Psoas muscle (tissue), 8 donors: ENCODE data around the gene PRKCA. TPM values are rescaled to one million over a fixed set of nuclear protein-coding genes. Genes with fewer than 3 reads are reported as not detected.

Source experiments
- ATAC-seq, 4 donors: fragments of 200-7000 bp; cut with Tn5 transposase; one replicate each; pipeline ENCODE4 v1.9.1; 2020; ENCODE audit warnings: moderate library complexity in 3 of 4, mild to moderate bottlenecking in 2 of 4
- DNase-seq, 2 donors: peaks; one replicate each; pipeline ENCODE4 v3.0.0-alpha.2; 2020
- H3K27ac ChIP-seq: fragments of 200-600 bp; one replicate; pipeline ENCODE4 v1.8.0; 2022
- H3K27me3 ChIP-seq, 3 donors: fragments of 200-600 bp in 1 of 3; one replicate each; pipeline versions ENCODE4 v1.6.1 to v1.8.0; 2013 to 2022; ENCODE audit warnings: low read length in 2 of 3, mild to moderate bottlenecking in 2 of 3, moderate library complexity in 1 of 3; ENCODE audit not compliant: insufficient read depth in 3 of 3
- H3K36me3 ChIP-seq, 2 donors: fragments of 200-600 bp in 1 of 2; one replicate each; pipeline versions ENCODE4 v1.6.1 to v1.8.0; 2013 to 2022; ENCODE audit warnings: low read depth in 1 of 2, mild to moderate bottlenecking in 1 of 2, moderate library complexity in 1 of 2; ENCODE audit not compliant: insufficient read depth in 1 of 2
- H3K4me1 ChIP-seq: fragments of 200-600 bp; one replicate; pipeline ENCODE4 v1.8.0; 2022
- H3K4me3 ChIP-seq: fragments of 200-600 bp; one replicate; pipeline ENCODE4 v1.8.0; 2022; ENCODE audit warnings: mild to moderate bottlenecking
- H3K9me3 ChIP-seq: fragments of 200-600 bp; one replicate; pipeline ENCODE4 v1.8.0; 2022
- WGBS, 3 donors: extraction: QIAGEN DNeasy Blood & Tissue Kit; methylation state at CpG; one replicate each; pipeline versions ENCODE4 v1.1.6 to v1.1.7; 2013; 5-methylcytosine and 5-hydroxymethylcytosine counted together
- intact Hi-C, 2 donors: fragments of 100-400 bp; cut with DNase I; formaldehyde crosslinking; loops; one replicate each; pipeline versions ENCODE4 v1.11.0 to v1.14.2; 2022
- polyA plus RNA-seq, 3 donors: library from polyadenylated mRNA; stranded (reverse); fragments of 200-250 nt; gene quantifications; one replicate each; pipeline ENCODE4 v1.2.3, GENCODE V29; 2013
- total RNA-seq, 4 donors: library from RNA; stranded (reverse); fragmentation: NEBNext Ultra II Directional in 2 of 4; extraction: Animal tissue kit (Norgen Biotek cat#: 25700) in 2 of 4; gene quantifications; one replicate each; pipeline versions ENCODE4 v1.2.1 to v1.2.4, GENCODE V29; 2021 to 2023
- TF ChIP-seq, protein P1 (sequence below): fragments of 200-600 bp; IDR thresholded peaks from one replicate; pipeline ENCODE4 v1.8.0; 2022; ENCODE audit warnings: antibody characterized with exemption
- donor health status: healthy with polysubstance abuse.
- donor health status: DM: no; HTN: no; CAD: no; lungs with moderate emphysema.
- donor health status: Bipolar disorder and iron deficiency.
- donor health status: healthy.
- donor health status: DM: yes; HTN: yes; CAD: no.
- donor health status: DM: no; HTN: no; CAD: no.
- donor health status: DM: no; HTN: no; CAD: no.
- donor health status: DM: yes; HTN: yes; CAD: no.

The PRKCA gene
- total and polyA plus RNA-seq, 7 donors: 0.35 to 15.5 (median 8.2) TPM

DNA sequence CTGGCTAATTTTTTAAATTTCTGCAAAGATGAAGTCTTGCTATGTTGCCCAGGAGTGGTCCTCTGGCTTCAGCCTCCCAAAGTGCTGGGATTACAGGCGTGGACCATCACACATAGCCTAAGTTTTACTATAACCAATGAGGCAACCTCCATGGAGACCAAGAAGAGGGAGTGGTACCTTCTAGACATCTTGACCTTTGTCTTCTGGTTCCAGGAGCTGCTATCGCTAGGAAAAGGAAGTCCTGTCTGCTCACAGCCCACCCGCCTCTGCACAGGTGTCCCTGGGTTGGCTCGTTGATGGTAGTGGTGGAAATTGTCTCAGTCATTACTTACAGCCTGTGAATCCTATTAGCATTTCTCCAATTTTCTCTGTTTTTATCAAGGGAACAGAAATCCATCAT, 169.7 kb downstream of the PRKCA start:
- WGBS, 3 donors: 77 to 88% (median 86%) methylated on average over 4 of the region's 4 CpGs

DNA sequence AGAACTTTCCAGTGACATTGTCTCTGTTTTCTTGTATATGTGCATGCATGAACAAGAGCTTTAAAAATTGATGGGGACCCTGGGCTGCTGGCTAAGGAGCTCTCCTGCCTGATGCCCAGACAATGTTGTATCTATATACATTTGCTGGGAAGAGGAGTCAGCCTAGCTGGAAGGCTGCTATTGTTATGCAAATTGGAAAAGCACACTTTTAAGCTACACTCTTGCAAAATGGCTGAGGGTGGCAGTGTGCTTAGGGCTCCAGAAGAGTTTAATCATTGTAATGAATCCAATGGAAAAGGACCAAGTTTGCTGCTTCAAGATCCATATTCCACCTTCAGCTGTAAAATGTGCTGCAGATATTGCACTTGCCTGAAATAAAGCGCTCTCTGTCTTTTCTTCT, 171.8 kb downstream of the PRKCA start:
- H3K4me1 ChIP-seq: no peaks in the 10 kb centered on the region
- intact Hi-C loops: no loop called here
- peaks cover 0 to 4% (median 0%) of the 10 kb centered on the region in 3 donors for H3K27me3 ChIP-seq
- DNase-seq: no peak
- no peaks in the 10 kb centered on the region for H3K36me3 ChIP-seq
- H3K9me3 ChIP-seq: no peaks in the 10 kb centered on the region
- WGBS, 3 donors: 97 to 100% (median 100%) methylated on average over 1 of the region's 1 CpG
- H3K4me3 ChIP-seq: no peak overlapping the region
- no peak for ATAC-seq
- TF ChIP-seq, protein P1, sequence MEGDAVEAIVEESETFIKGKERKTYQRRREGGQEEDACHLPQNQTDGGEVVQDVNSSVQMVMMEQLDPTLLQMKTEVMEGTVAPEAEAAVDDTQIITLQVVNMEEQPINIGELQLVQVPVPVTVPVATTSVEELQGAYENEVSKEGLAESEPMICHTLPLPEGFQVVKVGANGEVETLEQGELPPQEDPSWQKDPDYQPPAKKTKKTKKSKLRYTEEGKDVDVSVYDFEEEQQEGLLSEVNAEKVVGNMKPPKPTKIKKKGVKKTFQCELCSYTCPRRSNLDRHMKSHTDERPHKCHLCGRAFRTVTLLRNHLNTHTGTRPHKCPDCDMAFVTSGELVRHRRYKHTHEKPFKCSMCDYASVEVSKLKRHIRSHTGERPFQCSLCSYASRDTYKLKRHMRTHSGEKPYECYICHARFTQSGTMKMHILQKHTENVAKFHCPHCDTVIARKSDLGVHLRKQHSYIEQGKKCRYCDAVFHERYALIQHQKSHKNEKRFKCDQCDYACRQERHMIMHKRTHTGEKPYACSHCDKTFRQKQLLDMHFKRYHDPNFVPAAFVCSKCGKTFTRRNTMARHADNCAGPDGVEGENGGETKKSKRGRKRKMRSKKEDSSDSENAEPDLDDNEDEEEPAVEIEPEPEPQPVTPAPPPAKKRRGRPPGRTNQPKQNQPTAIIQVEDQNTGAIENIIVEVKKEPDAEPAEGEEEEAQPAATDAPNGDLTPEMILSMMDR: no peak
- no peak overlapping the region for H3K27ac ChIP-seq

More for the DNA sequence above, 169.7 kb downstream of the PRKCA start:
- intact Hi-C loops: no loop called here
- Histone ChIP-seq H3K27me3 (peaks cover 0 to 4% (median 0%) of the 10 kb centered on the region in 3 donors), H3K27ac (no peak overlapping the region), H3K9me3 (no peaks in the 10 kb centered on the region), H3K4me1 (peaks cover 7% of the 10 kb centered on the region), H3K36me3 (no peaks in the 10 kb centered on the region), H3K4me3 (no peak overlapping the region)
- ATAC-seq (no peak), DNase-seq (no peak)
- TF ChIP-seq, protein P1: no peak

DNA sequence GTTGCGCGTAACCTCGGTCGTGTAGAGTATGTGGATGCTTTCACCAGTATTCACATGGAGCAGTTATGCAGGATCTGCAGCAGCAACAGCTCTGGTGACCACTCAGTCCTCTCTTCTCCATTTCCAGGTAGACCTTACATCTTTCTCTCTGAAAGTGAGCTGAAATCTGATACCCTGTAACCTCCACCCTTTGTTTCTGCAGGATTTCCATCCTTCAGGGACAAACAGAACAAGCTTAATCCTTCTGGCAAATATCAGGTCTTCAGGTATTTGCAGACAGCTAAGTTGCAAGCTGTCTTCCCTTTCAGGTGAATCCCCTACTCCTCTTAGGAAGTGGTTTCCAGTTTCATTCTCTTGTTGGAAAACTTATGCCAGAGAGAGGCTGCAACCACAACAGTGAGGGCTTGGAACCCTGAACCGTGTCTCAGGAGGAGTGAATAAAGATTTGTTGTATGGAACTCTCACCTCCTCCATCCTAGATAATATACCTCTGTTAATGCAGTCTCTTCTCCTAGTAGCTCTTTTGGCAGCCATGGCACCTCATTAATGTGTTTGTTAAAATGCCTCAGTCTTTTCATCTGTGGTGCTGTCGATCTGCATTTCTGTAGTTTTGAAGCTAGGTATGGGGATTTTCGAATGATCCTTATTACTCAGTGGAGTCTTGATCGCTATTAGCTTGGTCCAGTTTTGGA, 172.5 kb downstream of the PRKCA start:
- H3K27ac ChIP-seq: no peak overlapping the region
- no peak for DNase-seq
- TF ChIP-seq, protein P1: no peak
- whole genome bisulfite sequencing, 3 donors: 80 to 86% (median 82%) methylated on average over 8 of the region's 8 CpGs
- no peak for ATAC-seq
- intact Hi-C loops: no loop called here
- no peaks in the 10 kb centered on the region for H3K36me3 ChIP-seq
- H3K4me3 ChIP-seq: no peak overlapping the region
- H3K9me3 ChIP-seq: no peaks in the 10 kb centered on the region
- H3K27me3 ChIP-seq: peaks cover 0 to 4% (median 0%) of the 10 kb centered on the region in 3 donors
- H3K4me1 ChIP-seq: no peaks in the 10 kb centered on the region

DNA sequence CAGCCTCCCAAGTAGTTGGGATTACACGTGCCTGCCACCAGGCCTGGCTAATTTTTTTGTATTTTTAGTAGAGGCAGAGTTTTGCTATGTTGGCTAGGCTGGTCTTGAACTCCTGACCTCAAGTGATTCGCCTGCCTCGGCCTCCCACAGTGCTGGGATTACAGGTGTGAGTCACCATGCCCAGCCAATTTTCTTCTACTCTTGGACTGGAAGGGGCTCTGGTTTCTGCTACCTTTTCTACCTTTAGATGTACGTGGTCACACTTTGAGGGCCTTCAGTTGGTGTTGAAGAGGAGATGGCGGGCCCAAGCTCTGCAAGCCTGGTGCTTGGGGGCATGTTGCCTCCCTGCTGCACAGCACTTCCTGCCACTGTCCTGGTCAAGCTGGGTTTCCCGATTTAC, 173.6 kb downstream of the PRKCA start:
- Histone ChIP-seq H3K4me1 (no peaks in the 10 kb centered on the region), H3K9me3 (no peaks in the 10 kb centered on the region), H3K27ac (no peak overlapping the region), H3K4me3 (no peak overlapping the region), H3K27me3 (peaks cover 0 to 4% (median 0%) of the 10 kb centered on the region in 3 donors), H3K36me3 (no peaks in the 10 kb centered on the region)
- ATAC-seq (no peak), DNase-seq (no peak)
- TF ChIP-seq, protein P1: no peak
- 89 to 92% (median 91%) methylated on average over 6 of the region's 6 CpGs for WGBS, 3 donors
- intact Hi-C loops: no loop called here
